AG08395 (cell line): Measurements from ENCODE around the gene RFT1.

Experiments used
- DNase-seq: peaks from one replicate; pipeline ENCODE4 v3.0.0; 2012; ENCODE audit warnings: mixed read lengths, low spot score

RFT1 gene

GRCh38 chr3:53130179-53131061 is at the start of gene RFT1:
Gene RFT1, minus strand, starts transcription at chr3:53130435. Its CDS starts 35 bp downstream, at chr3:53130400.
- peak; percentile 96 for DNase-seq

GRCh38 chr3:53179580-53179979 is 49.3 kb upstream of the RFT1 start:
- DNase-seq, result no peak

- DNase-seq, result no peak
Observed at GRCh38 chr3:53178246-53178645, 48.0 kb upstream of the RFT1 start.

GRCh38 chr3:53175613-53176540 is 45.6 kb upstream of the RFT1 start:
- no peak for DNase-seq

- DNase-seq, result no peak
Observed at GRCh38 chr3:53174346-53175250, 44.4 kb upstream of the RFT1 start.

- no peak for DNase-seq
Observed at GRCh38 chr3:53173107-53173506, 42.9 kb upstream of the RFT1 start.

- no peak for DNase-seq
Observed at GRCh38 chr3:53171827-53172505, 41.7 kb upstream of the RFT1 start.

GRCh38 chr3:53171064-53171418 is 40.8 kb upstream of the RFT1 start:
- DNase-seq, result no peak

GRCh38 chr3:53170325-53171063 is 40.3 kb upstream of the RFT1 start:
- no peak for DNase-seq

GRCh38 chr3:53169832-53170324 is 39.6 kb upstream of the RFT1 start:
- DNase-seq, result no peak

- no peak for DNase-seq
Observed at GRCh38 chr3:53169045-53169831, 39.0 kb upstream of the RFT1 start.

GRCh38 chr3:53168175-53168923 is 38.1 kb upstream of the RFT1 start:
- DNase-seq, result no peak

GRCh38 chr3:53167418-53168174 is 37.4 kb upstream of the RFT1 start:
- no peak for DNase-seq

- DNase-seq, result peak; percentile 93
Observed at GRCh38 chr3:53166781-53167291, 36.6 kb upstream of the RFT1 start.

- no peak for DNase-seq
Observed at GRCh38 chr3:53166206-53166605, 36.0 kb upstream of the RFT1 start.

GRCh38 chr3:53164911-53165310 is 34.7 kb upstream of the RFT1 start:
- no peak for DNase-seq

- DNase-seq, result no peak
Observed at GRCh38 chr3:53163444-53164387, 33.5 kb upstream of the RFT1 start.
